G401 (cell line): ENCODE results near the gene PDE1C. TPM values are rescaled to one million over a fixed set of nuclear protein-coding genes. Genes with fewer than 3 reads are reported as not detected.

ENCODE experiments used
- DNase-seq: peaks from one replicate; pipeline ENCODE4 v3.0.0-alpha.2; 2015; ENCODE audit warnings: low spot score
- in situ Hi-C: cut with HindIII; loops from 2 replicates; pipeline ENCODE4 v1.10.0; 2016; ENCODE audit warnings: low sequenced_read_pairs, mixed read lengths
- total RNA-seq: library from RNA; depleted of rRNA; stranded (reverse); fragments of >200 nt; shearing (Covaris generic); gene quantifications from 2 replicates; pipeline ENCODE4 v1.2.3, GENCODE V29; 2014

PDE1C gene
- total RNA-seq, 1 experiment from 2014 or later = not detected

GRCh38 chr7:31702354-31702753, 367.9 kb downstream of the PDE1C start:
- in situ Hi-C loops = no loop called here
- DNase-seq = no peak
